K562 (cell line): ENCODE measurements around the gene EFCAB12. TPM values are rescaled to one million over a fixed set of nuclear protein-coding genes. Genes with fewer than 3 reads are reported as not detected.

ENCODE experiments used
- C11orf30 ChIP-seq: fragments of 450-650 bp; IDR thresholded peaks from 2 replicates; pipeline ENCODE4 v1.6.1; 2016; ENCODE audit warnings: low read depth, mild to moderate bottlenecking
- CBX2 ChIP-seq: fragments of 200-600 bp; sonication (generic); IDR thresholded peaks from one replicate; pipeline ENCODE4 v1.6.1; 2012; ENCODE audit warnings: mild to moderate bottlenecking, low read length, inconsistent platforms; ENCODE audit not compliant: insufficient read depth, poor library complexity, severe bottlenecking
- CBX5 ChIP-seq: IDR thresholded peaks from 2 replicates; pipeline ENCODE4 v1.6.1; 2014; ENCODE audit warnings: low read depth, borderline replicate concordance
- CEBPG ChIP-seq, 3 experiments: fragments of 200-800 bp in 1 of 3; sonication (Bioruptor generic) in 1 of 3; sonication (generic) in 1 of 3; formaldehyde crosslinking in 1 of 3; IDR thresholded peaks in 2 of 3; conservative IDR thresholded peaks in 1 of 3; 2 replicates each; pipeline versions ENCODE4 v1.6.1 to v1.8.0; 2016 to 2022; ENCODE audit warnings: missing compliant biosample characterization in 2 of 3, missing genetic modification characterization in 2 of 3, mild to moderate bottlenecking in 1 of 3, missing genetic modification reagents in 1 of 3
- CHCHD3 ChIP-seq: fragments of 250-450 bp; sonication (Bioruptor Pico); IDR thresholded peaks from 2 replicates; pipeline ENCODE4 v2.1.2; 2022; ENCODE audit warnings: mild to moderate bottlenecking
- ETV6 ChIP-seq, 3 experiments: fragments of 150-350 bp in 1 of 3; sonication (generic) in 1 of 3; formaldehyde crosslinking in 1 of 3; IDR thresholded peaks; 2 replicates each; pipeline versions ENCODE4 v1.6.1 to v1.8.0; 2014 to 2022; ENCODE audit warnings: borderline replicate concordance in 2 of 3, low read depth in 2 of 3, antibody characterized with exemption in 1 of 3, low read length in 1 of 3, mild to moderate bottlenecking in 1 of 3, missing genetic modification reagents in 1 of 3
- MCM3 ChIP-seq: fragments of 450-650 bp; IDR thresholded peaks from 2 replicates; pipeline ENCODE4 v1.6.1; 2016
- NFE2 ChIP-seq: IDR thresholded peaks from 2 replicates; pipeline ENCODE4 v1.6.1; 2014; ENCODE audit warnings: antibody characterized with exemption, low read depth
- NONO ChIP-seq, 2 experiments: fragments of 200-400 bp in 1 of 2; fragments of 450-650 bp in 1 of 2; formaldehyde crosslinking in 1 of 2; IDR thresholded peaks; 2 replicates each; pipeline ENCODE4 v1.6.1; 2017; ENCODE audit warnings: low read depth in 2 of 2, mild to moderate bottlenecking in 2 of 2, moderate library complexity in 2 of 2, low read length in 1 of 2
- PHF21A ChIP-seq: fragments of 450-650 bp; IDR thresholded peaks from 2 replicates; pipeline ENCODE4 v1.6.1; 2017; ENCODE audit warnings: low read depth, borderline replicate concordance
- RAD21 ChIP-seq, 2 experiments: fragments of 250-450 bp in 1 of 2; fragments of 450-650 bp in 1 of 2; sonication (Bioruptor Pico) in 1 of 2; formaldehyde crosslinking in 1 of 2; IDR thresholded peaks in 1 of 2; conservative IDR thresholded peaks in 1 of 2; 2 replicates each; pipeline versions ENCODE4 v1.4.0 to v1.8.0; 2020 to 2022; ENCODE audit warnings: mild to moderate bottlenecking in 2 of 2, moderate library complexity in 1 of 2
- RBM14 ChIP-seq: fragments of 200-400 bp; formaldehyde crosslinking; IDR thresholded peaks from 2 replicates; pipeline ENCODE4 v1.6.1; 2018; ENCODE audit warnings: low read depth, mild to moderate bottlenecking, low read length, moderate library complexity, borderline replicate concordance; ENCODE audit not compliant: insufficient read depth
- RCOR1 ChIP-seq, 2 experiments: IDR thresholded peaks; 2 replicates each; pipeline ENCODE4 v1.6.1; 2012; ENCODE audit warnings: low read depth in 2 of 2, low read length in 2 of 2, borderline replicate concordance in 1 of 2, improper control_type of control experiment in 1 of 2
- RHOXF2B ChIP-seq: fragments of 250-450 bp; sonication (Bioruptor Pico); conservative IDR thresholded peaks from 2 replicates; pipeline ENCODE4 v1.5.1; 2021
- SMAD2 ChIP-seq: fragments of 150-350 bp; IDR thresholded peaks from 2 replicates; pipeline ENCODE4 v1.6.1; 2014; ENCODE audit warnings: low read depth, mild to moderate bottlenecking, low read length
- TRIM28 ChIP-seq: fragments of 450-650 bp; IDR thresholded peaks from 2 replicates; pipeline ENCODE4 v1.6.1; 2017
- TSC22D4 ChIP-seq: fragments of 450-650 bp; IDR thresholded peaks from 2 replicates; pipeline ENCODE4 v1.6.1; 2016; ENCODE audit warnings: missing genetic modification characterization, missing biosample characterization, control low read depth
- WHSC1 ChIP-seq: IDR thresholded peaks from one replicate; pipeline ENCODE4 v1.6.1; 2012; ENCODE audit warnings: low read length, control low read depth, inconsistent platforms
- ZNF140 ChIP-seq: fragments of 250-450 bp; sonication (Bioruptor Pico); IDR thresholded peaks from 2 replicates; pipeline ENCODE4 v1.8.0; 2021; ENCODE audit warnings: moderate library complexity, mild to moderate bottlenecking, inconsistent platforms
- ZNF263 ChIP-seq: sonication (generic); formaldehyde crosslinking; IDR thresholded peaks from 2 replicates; pipeline ENCODE4 v1.8.0; 2022; ENCODE audit warnings: mild to moderate bottlenecking, missing genetic modification reagents, borderline replicate concordance
- ZNF668 ChIP-seq: fragments of 250-450 bp; sonication (Bioruptor Pico); IDR thresholded peaks from 2 replicates; pipeline ENCODE4 v1.8.0; 2022; ENCODE audit warnings: mild to moderate bottlenecking, inconsistent platforms
- ZNF77 ChIP-seq: fragments of 250-450 bp; sonication (Bioruptor Pico); IDR thresholded peaks from 2 replicates; pipeline ENCODE4 v1.5.0; 2020
- polyA plus RNA-seq, 8 experiments: library from polyadenylated mRNA; depleted of rRNA in 4 of 8; stranded (reverse) in 5 of 8; unstranded in 3 of 8; fragments of >200 nt; fragmentation: Nextera tagmentation in 2 of 8; fragmentation: Illumina TruSeq in 1 of 8; extraction: Ambion mirVana in 2 of 8; extraction: Trizol in 1 of 8; gene quantifications; 2 replicates each; pipeline versions ENCODE4 v1.2.1 to v1.2.3, GENCODE V29; 2011 to 2014; ENCODE audit warnings: inconsistent platforms in 1 of 8, missing spikeins in 1 of 8
- total RNA-seq, 7 experiments: library from RNA; depleted of rRNA in 6 of 7; stranded (reverse); fragments of >200 nt in 6 of 7; fragmentation: Illumina TruSeq in 2 of 7; extraction: Trizol in 2 of 7; gene quantifications; 2 replicates each; pipeline versions ENCODE4 v1.2.1 to v1.2.3, GENCODE V29; 2011 to 2021; ENCODE audit warnings: low replicate concordance in 1 of 7
- TF ChIP-seq, protein P1 (sequence below): fragments of 250-450 bp; sonication (Bioruptor Pico); IDR thresholded peaks from 2 replicates; pipeline ENCODE4 v1.4.0; 2020
- TF ChIP-seq, protein P2 (sequence below): sonication (generic); formaldehyde crosslinking; IDR thresholded peaks from 2 replicates; pipeline ENCODE4 v1.8.1; 2023; ENCODE audit warnings: mild to moderate bottlenecking, missing genetic modification reagents
- TF ChIP-seq, protein P3 (sequence below): sonication (generic); formaldehyde crosslinking; IDR thresholded peaks from 2 replicates; pipeline ENCODE4 v1.5.0; 2020; ENCODE audit warnings: missing genetic modification reagents

Gene EFCAB12
- total and polyA plus RNA-seq, 9 of the 15 experiments (the other 6 are each of a cell fraction or from before 2014, with no cell fraction given) = 0.08 to 0.95 (median 0.56) TPM; not detected in 1

DNA sequence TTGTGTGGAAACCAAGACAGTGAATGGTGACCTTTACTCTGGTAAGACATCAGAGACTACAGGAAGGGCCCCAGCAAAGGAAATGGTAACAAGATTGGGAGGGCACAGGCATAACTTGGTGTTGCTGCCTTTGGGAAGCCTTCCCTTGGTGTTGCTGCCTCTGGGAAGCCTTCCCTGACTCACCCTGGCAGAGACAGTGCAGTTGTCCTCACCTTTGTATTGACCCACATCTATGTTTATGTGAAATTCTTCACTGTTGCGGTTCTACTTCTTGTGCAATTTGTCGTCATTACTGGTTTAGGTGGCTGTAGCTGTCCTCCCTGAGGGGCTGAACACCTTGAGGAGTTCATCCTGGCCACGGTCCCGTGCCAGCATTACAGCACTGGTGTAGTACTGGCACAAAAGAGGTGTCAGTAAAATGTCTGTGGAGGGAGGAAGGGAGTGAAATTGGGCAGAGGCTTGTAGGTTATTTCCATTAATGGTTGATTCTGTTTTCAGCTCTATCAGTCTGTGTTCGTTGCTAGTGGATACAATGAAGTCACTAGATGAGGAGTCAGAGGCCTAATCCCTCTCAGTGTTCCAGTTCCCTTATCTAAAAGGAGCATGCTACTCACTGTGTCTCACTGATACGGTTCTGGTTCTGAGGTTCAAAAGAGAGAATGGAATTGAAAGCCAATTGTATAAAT is 33.2 kb upstream of the EFCAB12 start (continued):
- TF ChIP-seq, protein P1, sequence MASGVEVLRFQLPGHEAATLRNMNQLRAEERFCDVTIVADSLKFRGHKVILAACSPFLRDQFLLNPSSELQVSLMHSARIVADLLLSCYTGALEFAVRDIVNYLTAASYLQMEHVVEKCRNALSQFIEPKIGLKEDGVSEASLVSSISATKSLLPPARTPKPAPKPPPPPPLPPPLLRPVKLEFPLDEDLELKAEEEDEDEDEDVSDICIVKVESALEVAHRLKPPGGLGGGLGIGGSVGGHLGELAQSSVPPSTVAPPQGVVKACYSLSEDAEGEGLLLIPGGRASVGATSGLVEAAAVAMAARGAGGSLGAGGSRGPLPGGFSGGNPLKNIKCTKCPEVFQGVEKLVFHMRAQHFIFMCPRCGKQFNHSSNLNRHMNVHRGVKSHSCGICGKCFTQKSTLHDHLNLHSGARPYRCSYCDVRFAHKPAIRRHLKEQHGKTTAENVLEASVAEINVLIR (CRISPR knock-in tag) = no peak
- TF ChIP-seq CHCHD3 (CRISPR knock-in tag) = no peak
- TF ChIP-seq ZNF140 (CRISPR knock-in tag) = no peak
- TF ChIP-seq RBM14 = no peak
- peak; percentile 75 for TF ChIP-seq CEBPG (CRISPR knock-in tag; IDR thresholded peaks at IDR 0.05)
- TF ChIP-seq CEBPG (tag; conservative IDR thresholded peaks at IDR 0.05 in 1 of 2, IDR thresholded peaks at IDR 0.05 in 1 of 2) = peak; percentile 70 to 81
- TF ChIP-seq WHSC1 = no peak
- TF ChIP-seq MCM3 = no peak
- TF ChIP-seq RCOR1 (IDR thresholded peaks at IDR 0.05; ENCODE audit: borderline replicate concordance in 1 of 2, low read depth in 2 of 2, low read length in 2 of 2) = peak; percentile 75 to 94; a peak in 3 of 4 replicates
- no peak for TF ChIP-seq PHF21A
- no peak for TF ChIP-seq TSC22D4 (tag)
- no peak for TF ChIP-seq ZNF263 (CRISPR knock-in tag)
- TF ChIP-seq C11orf30 = no peak
- TF ChIP-seq CBX2 = no peak
- no peak for TF ChIP-seq SMAD2
- no peak for TF ChIP-seq ZNF668 (CRISPR knock-in tag)
- peak; percentile 33; the same call in 1 of the 2 replicates for TF ChIP-seq NFE2
- TF ChIP-seq RHOXF2B (CRISPR knock-in tag) = no peak
- TF ChIP-seq, protein P2, sequence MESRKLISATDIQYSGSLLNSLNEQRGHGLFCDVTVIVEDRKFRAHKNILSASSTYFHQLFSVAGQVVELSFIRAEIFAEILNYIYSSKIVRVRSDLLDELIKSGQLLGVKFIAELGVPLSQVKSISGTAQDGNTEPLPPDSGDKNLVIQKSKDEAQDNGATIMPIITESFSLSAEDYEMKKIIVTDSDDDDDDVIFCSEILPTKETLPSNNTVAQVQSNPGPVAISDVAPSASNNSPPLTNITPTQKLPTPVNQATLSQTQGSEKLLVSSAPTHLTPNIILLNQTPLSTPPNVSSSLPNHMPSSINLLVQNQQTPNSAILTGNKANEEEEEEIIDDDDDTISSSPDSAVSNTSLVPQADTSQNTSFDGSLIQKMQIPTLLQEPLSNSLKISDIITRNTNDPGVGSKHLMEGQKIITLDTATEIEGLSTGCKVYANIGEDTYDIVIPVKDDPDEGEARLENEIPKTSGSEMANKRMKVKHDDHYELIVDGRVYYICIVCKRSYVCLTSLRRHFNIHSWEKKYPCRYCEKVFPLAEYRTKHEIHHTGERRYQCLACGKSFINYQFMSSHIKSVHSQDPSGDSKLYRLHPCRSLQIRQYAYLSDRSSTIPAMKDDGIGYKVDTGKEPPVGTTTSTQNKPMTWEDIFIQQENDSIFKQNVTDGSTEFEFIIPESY (CRISPR knock-in tag) = no peak
- no peak for TF ChIP-seq TRIM28
- no peak for TF ChIP-seq RAD21 (CRISPR knock-in tag; conservative IDR thresholded peaks at IDR 0.05 in 1 of 2, IDR thresholded peaks at IDR 0.05 in 1 of 2)
- TF ChIP-seq CBX5 = no peak
- no peak for TF ChIP-seq NONO (IDR thresholded peaks at IDR 0.05; ENCODE audit: low read depth in 2 of 2, low read length in 1 of 2)
- TF ChIP-seq, protein P3, sequence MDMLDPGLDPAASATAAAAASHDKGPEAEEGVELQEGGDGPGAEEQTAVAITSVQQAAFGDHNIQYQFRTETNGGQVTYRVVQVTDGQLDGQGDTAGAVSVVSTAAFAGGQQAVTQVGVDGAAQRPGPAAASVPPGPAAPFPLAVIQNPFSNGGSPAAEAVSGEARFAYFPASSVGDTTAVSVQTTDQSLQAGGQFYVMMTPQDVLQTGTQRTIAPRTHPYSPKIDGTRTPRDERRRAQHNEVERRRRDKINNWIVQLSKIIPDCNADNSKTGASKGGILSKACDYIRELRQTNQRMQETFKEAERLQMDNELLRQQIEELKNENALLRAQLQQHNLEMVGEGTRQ = no peak
- no peak for TF ChIP-seq ETV6 (IDR thresholded peaks at IDR 0.05; ENCODE audit: borderline replicate concordance in 1 of 2, low read depth in 2 of 2, low read length in 1 of 2)
- no peak for TF ChIP-seq ETV6 (CRISPR knock-in tag; IDR thresholded peaks at IDR 0.05; ENCODE audit: borderline replicate concordance)
- no peak for TF ChIP-seq ZNF77 (CRISPR knock-in tag)
